Activated naive CD8-positive, alpha-beta T cell treated with anti-CD3 and anti-CD28 coated beads, Interleukin-2, amount 10 ng/mL, durations not matched to agents 7 days and 5 days (primary cell): Measurements from ENCODE around the gene CDKAL1. TPM values are rescaled to one million over a fixed set of nuclear protein-coding genes. Genes with fewer than 3 reads are reported as not detected.
"Not testable (repeated sequence)": the region's sequence is repeated elsewhere in the genome, so short reads cannot be mapped to it uniquely, and the experiment has no call there.

Experiments
- ATAC-seq: fragments of 150-1000 bp; cut with Tn5 transposase; one replicate; pipeline ENCODE4 v1.10.0; 2021; ENCODE audit warnings: low read depth, moderate library complexity
- POLR2A ChIA-PET: fragments of 350-600 bp; sonication (Branson Sonifier 250); formaldehyde crosslinking; loops from one replicate; lab custom pipeline; 2021; ENCODE audit warnings: antibody characterized with exemption; lab: Charles Lee
- DNase-seq: peaks from one replicate; pipeline ENCODE4 v3.0.0; 2021
- H3K27ac Mint-ChIP-seq: one replicate; pipeline ENCODE4 v1.8.0; 2022; ENCODE audit warnings: mild to moderate bottlenecking, mixed read lengths
- H3K27me3 Mint-ChIP-seq: one replicate; pipeline ENCODE4 v1.8.0; 2022; ENCODE audit warnings: mild to moderate bottlenecking, moderate library complexity, mixed read lengths
- H3K36me3 Mint-ChIP-seq: one replicate; pipeline ENCODE4 v1.8.0; 2021; ENCODE audit warnings: mild to moderate bottlenecking, mixed read lengths
- H3K4me1 Mint-ChIP-seq: one replicate; pipeline ENCODE4 v1.8.0; 2021; ENCODE audit warnings: mixed read lengths
- H3K4me3 Mint-ChIP-seq: one replicate; pipeline ENCODE4 v1.8.0; 2022; ENCODE audit warnings: mild to moderate bottlenecking, moderate library complexity, mixed read lengths
- H3K9me3 Mint-ChIP-seq: one replicate; pipeline ENCODE4 v1.8.0; 2021; ENCODE audit warnings: mixed read lengths
- total RNA-seq, 2 experiments: library from RNA; stranded (reverse); gene quantifications; one replicate each; pipeline ENCODE4 v1.2.3, GENCODE V29; 2021

CDKAL1 gene
- total RNA-seq, 2 experiments from 2014 or later, result 22.7 to 24.4 TPM

DNA sequence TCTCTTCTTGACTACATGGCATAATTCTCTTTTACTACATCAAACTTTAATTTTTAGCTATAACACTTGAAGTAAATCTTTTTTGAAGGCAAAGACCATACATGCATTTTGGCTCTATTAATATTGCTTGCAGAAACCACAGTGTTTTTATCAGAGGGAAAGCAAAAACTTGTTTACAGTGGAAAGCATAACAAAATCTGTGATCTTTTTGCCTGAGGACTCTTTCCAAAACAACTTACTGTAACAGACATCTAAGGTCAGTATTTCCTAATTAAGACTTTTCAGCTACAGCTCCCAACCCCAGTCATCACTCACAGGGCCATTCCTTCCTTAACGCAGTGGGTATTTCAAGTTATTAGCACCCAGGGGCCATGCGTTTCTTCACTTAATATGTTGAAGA lies 274.7 kb downstream of the CDKAL1 start:
- Mint-ChIP-seq H3K27ac (no peak overlapping the region), H3K4me3 (no peak overlapping the region), H3K27me3 (no peaks in the 10 kb centered on the region), H3K4me1 (no peaks in the 10 kb centered on the region), H3K9me3 (peaks cover 4% of the 10 kb centered on the region), H3K36me3 (peaks cover 28% of the 10 kb centered on the region)
- POLR2A ChIA-PET, result no interaction called here
- DNase-seq (no peak), ATAC-seq (no peak)

- no peak for DNase-seq
- POLR2A ChIA-PET, result no interaction called here
- H3K4me1 Mint-ChIP-seq, result no peaks in the 10 kb centered on the region
- no peaks in the 10 kb centered on the region for H3K27me3 Mint-ChIP-seq
- H3K27ac Mint-ChIP-seq, result no peak overlapping the region
- H3K36me3 Mint-ChIP-seq, result peaks cover 26% of the 10 kb centered on the region
- peaks cover 4% of the 10 kb centered on the region for H3K9me3 Mint-ChIP-seq
- no peak for ATAC-seq
- H3K4me3 Mint-ChIP-seq, result no peak overlapping the region
Observed at GRCh38 chr6:20810727-20811108, 276.5 kb downstream of the CDKAL1 start.

DNA sequence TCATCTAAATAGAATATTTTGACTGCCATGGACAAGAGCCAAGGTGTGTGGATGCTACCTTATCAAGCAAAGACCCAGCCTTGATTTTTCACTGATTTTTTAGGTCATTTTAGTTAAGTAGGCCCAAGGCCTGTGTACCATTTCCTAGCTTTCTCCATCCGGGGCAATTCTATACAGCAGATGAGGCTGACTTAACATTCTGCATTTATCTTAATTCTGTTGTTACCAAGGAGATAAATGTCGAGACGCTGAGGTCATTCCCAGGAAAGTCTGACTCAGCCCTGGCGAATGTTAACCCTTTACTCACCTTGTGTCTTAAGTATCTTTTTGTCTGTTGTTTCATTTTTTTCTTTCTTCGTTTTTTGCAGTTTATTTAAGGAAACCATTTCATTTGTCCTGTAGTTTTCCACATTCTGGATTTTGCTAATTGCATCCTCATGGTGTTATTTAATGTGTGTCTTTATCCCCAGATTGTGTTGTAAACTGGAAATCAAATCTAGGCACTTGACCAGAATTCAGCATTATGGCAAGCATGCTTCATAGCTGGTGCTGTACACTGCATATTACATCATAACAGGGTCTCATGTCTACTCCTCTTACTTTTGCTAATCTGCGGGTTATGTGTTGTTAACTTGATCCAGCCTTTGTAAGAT lies 277.0 kb downstream of the CDKAL1 start:
- POLR2A ChIA-PET, result no interaction called here
- DNase-seq, result no peak
- Mint-ChIP-seq H3K36me3 (peaks cover 22% of the 10 kb centered on the region), H3K4me3 (no peak overlapping the region), H3K27me3 (no peaks in the 10 kb centered on the region), H3K9me3 (peaks cover 4% of the 10 kb centered on the region), H3K27ac (no peak overlapping the region), H3K4me1 (no peaks in the 10 kb centered on the region)
- no peak for ATAC-seq

- H3K36me3 Mint-ChIP-seq, result peaks cover 18% of the 10 kb centered on the region
- POLR2A ChIA-PET, result no interaction called here
- H3K4me3 Mint-ChIP-seq, result no peak overlapping the region
- no peaks in the 10 kb centered on the region for H3K27me3 Mint-ChIP-seq
- ATAC-seq (no peak), DNase-seq (no peak)
- H3K4me1 Mint-ChIP-seq, result no peaks in the 10 kb centered on the region
- no peak overlapping the region for H3K27ac Mint-ChIP-seq
- peaks cover 1% of the 10 kb centered on the region for H3K9me3 Mint-ChIP-seq
Observed at GRCh38 chr6:20812776-20813175, 278.5 kb downstream of the CDKAL1 start.

GRCh38 chr6:20814494-20814893 lies 280.2 kb downstream of the CDKAL1 start:
- no peak overlapping the region for H3K27ac Mint-ChIP-seq
- peaks cover 14% of the 10 kb centered on the region for H3K36me3 Mint-ChIP-seq
- ATAC-seq (no peak), DNase-seq (no peak)
- no peak overlapping the region for H3K4me3 Mint-ChIP-seq
- H3K9me3 Mint-ChIP-seq, result peaks cover 2% of the 10 kb centered on the region
- POLR2A ChIA-PET, result no interaction called here
- H3K4me1 Mint-ChIP-seq, result no peaks in the 10 kb centered on the region
- no peaks in the 10 kb centered on the region for H3K27me3 Mint-ChIP-seq

DNA sequence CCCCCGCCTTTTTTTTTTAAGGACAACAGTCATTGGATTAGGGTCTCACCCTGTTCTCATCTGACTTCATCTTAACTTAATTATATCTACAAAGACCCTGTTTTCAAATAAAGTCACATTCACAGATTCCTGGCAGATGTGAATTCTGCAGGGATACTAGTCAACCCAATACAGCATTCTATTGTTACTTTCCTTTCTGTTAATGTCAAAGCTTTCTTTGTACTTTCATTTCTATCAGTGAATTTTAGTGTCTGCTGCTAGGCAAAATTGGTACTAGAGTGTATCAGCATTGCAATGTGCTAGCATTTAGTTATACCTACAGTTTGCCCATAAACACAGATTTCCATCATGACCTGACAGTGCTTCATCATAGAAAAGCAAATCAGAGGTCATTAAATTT lies 281.9 kb downstream of the CDKAL1 start:
- ATAC-seq (no peak), DNase-seq (no peak)
- Mint-ChIP-seq H3K9me3 (peaks cover 2% of the 10 kb centered on the region), H3K36me3 (peaks cover 21% of the 10 kb centered on the region), H3K27me3 (no peaks in the 10 kb centered on the region), H3K4me3 (no peak overlapping the region), H3K27ac (no peak overlapping the region), H3K4me1 (no peaks in the 10 kb centered on the region)
- POLR2A ChIA-PET, result no interaction called here

DNA sequence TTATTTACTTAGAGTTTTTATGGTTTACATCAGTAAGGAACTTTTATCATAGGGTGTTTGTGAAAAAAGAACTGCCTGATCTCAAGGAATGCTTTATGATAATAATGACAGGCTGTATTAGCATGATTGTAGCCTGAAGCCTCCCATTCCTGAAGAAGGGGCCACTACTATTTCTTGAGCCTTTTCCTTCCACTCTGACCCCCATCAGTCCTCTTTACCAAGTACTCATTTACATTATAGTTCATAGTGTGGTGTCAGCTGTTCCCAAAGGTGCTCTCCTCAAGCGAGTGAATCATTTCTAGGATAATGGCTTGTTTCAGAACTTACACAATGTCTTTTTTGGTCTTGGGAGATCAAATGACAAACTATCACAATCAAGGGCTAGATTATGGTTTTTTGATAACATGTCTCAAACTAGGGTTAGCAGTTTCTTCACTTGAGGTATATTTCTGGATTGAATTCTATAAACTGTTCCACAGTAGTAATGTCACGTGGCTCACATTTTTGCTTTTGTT lies 283.6 kb downstream of the CDKAL1 start:
- POLR2A ChIA-PET, result no interaction called here
- no peak overlapping the region for H3K27ac Mint-ChIP-seq
- H3K4me3 Mint-ChIP-seq, result no peak overlapping the region
- no peaks in the 10 kb centered on the region for H3K4me1 Mint-ChIP-seq
- DNase-seq (no peak), ATAC-seq (no peak)
- H3K9me3 Mint-ChIP-seq, result peaks cover 2% of the 10 kb centered on the region
- H3K27me3 Mint-ChIP-seq, result no peaks in the 10 kb centered on the region
- H3K36me3 Mint-ChIP-seq, result peaks cover 24% of the 10 kb centered on the region

- Mint-ChIP-seq H3K9me3 (peaks cover 3% of the 10 kb centered on the region), H3K36me3 (peaks cover 23% of the 10 kb centered on the region), H3K27ac (no peak overlapping the region), H3K27me3 (no peaks in the 10 kb centered on the region), H3K4me3 (no peak overlapping the region), H3K4me1 (no peaks in the 10 kb centered on the region)
- POLR2A ChIA-PET, result interaction anchor here (0.5 kb wide), 1 partner anchor 88 kb away, joined by 3 read pairs; no protein-coding TSS in a partner anchor
- DNase-seq (no peak), ATAC-seq (no peak)
Observed at GRCh38 chr6:20819774-20820400, 285.6 kb downstream of the CDKAL1 start.

DNA sequence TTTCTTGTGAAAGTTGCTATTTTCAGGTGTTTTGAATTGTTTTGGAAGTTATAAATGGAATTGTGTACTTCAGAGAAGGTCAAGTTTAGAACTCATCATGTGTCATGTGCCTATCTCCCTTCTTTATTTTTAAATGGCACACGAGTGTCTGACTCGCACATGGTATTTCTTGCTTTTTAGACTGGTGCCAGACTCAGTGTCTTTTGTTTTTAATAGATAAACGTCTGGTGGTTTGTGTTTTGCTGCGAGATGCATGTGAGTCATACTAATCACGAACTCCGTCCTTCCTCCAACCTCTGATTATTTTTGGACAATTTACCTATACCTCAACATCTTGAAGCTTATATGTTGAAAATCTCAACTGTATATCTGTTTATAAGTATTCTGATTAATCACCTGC lies 292.1 kb downstream of the CDKAL1 start:
- Mint-ChIP-seq H3K36me3 (peaks cover 23% of the 10 kb centered on the region), H3K9me3 (peaks cover 2% of the 10 kb centered on the region), H3K27ac (no peak overlapping the region), H3K27me3 (no peaks in the 10 kb centered on the region), H3K4me1 (no peaks in the 10 kb centered on the region), H3K4me3 (no peak overlapping the region)
- DNase-seq (no peak), ATAC-seq (no peak)
- POLR2A ChIA-PET, result no interaction called here

- POLR2A ChIA-PET, result no interaction called here
- ATAC-seq (no peak), DNase-seq (no peak)
- Mint-ChIP-seq H3K4me3 (no peak overlapping the region), H3K4me1 (no peaks in the 10 kb centered on the region), H3K27me3 (no peaks in the 10 kb centered on the region), H3K27ac (no peak overlapping the region), H3K36me3 (peaks cover 23% of the 10 kb centered on the region), H3K9me3 (peaks cover 4% of the 10 kb centered on the region)
Observed at GRCh38 chr6:20827798-20828197, 293.5 kb downstream of the CDKAL1 start.

GRCh38 chr6:20830576-20830975 lies 296.3 kb downstream of the CDKAL1 start:
- Mint-ChIP-seq H3K27ac (no peak overlapping the region), H3K9me3 (peaks cover 3% of the 10 kb centered on the region), H3K4me3 (no peak overlapping the region), H3K36me3 (peaks cover 17% of the 10 kb centered on the region), H3K4me1 (peaks cover 11% of the 10 kb centered on the region), H3K27me3 (no peaks in the 10 kb centered on the region)
- POLR2A ChIA-PET, result no interaction called here
- no peak for DNase-seq
- ATAC-seq, result no peak

GRCh38 chr6:20831251-20831650 lies 297.0 kb downstream of the CDKAL1 start:
- Mint-ChIP-seq H3K36me3 (peaks cover 22% of the 10 kb centered on the region), H3K4me1 (peaks cover 11% of the 10 kb centered on the region)
- H3K9me3 Mint-ChIP-seq, H3K27me3 Mint-ChIP-seq, POLR2A ChIA-PET, DNase-seq, H3K27ac Mint-ChIP-seq, H3K4me3 Mint-ChIP-seq, ATAC-seq: not testable (repeated sequence)

DNA sequence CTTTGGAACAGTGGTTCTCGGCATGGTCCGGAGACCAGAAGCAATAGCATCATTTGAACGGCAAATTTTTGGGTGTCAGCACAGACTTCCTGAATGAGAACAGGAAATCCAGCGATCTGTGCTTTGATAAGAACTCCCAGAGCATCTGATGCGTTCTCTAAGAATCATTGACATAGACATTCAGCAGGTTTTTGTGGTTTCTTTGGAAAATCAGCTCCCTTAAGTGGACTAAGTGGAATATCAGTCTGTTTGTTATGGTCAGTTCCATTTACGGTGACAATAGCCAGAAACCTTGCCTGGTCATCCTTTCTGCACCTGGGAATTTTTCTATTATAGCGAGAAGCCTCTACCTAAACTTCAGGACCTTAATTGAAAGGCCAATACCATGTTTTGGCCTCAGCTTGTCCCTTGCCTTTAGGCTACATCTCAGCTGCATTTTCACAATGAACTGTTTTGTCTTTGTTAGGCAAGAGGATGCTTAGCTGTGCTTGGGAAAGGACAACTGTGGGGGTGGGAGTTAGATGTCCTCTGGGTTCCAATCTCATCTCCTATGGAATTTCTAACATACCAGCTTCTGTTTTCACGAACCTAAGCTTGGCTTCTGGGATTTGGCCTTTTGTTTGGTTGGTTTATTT lies 299.7 kb downstream of the CDKAL1 start:
- DNase-seq (no peak), ATAC-seq (no peak)
- peaks cover 3% of the 10 kb centered on the region for H3K9me3 Mint-ChIP-seq
- POLR2A ChIA-PET, result interaction anchor here (1.0 kb wide), 1 partner anchor 13 kb away, joined by 3 read pairs; no protein-coding TSS in a partner anchor
- peaks cover 24% of the 10 kb centered on the region for H3K36me3 Mint-ChIP-seq
- peaks cover 22% of the 10 kb centered on the region for H3K4me1 Mint-ChIP-seq
- H3K4me3 Mint-ChIP-seq, result no peak overlapping the region
- no peaks in the 10 kb centered on the region for H3K27me3 Mint-ChIP-seq
- H3K27ac Mint-ChIP-seq, result no peak overlapping the region
